ENCODE data around the gene TNFRSF11A.

DNA sequence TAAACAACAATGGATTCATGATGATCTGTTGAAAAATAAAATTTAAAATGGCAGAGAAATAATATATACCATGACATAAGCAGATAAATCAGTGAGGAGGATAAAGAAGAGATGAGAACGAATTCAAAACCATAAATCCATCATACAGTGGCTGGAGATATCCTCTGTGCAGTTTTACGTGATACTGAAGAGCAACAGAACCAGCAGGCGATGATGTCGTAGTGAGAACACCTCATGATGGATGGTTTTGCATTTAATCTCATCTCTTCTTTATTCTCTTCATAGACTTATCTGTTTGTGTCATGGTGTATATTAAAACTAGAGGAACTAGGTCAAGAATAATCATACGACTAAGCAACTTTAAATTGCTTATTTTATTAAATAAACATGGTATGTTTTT lies 56.3 kb downstream of the TNFRSF11A start:
- TF ChIP-seq CTCF (IDR thresholded peaks at IDR 0.05; ENCODE audit: poor library complexity) (no peak), EZH2 (IDR thresholded peaks at IDR 0.05; ENCODE audit: borderline replicate concordance) (no peak)

Data from hepatocyte (in vitro differentiated cells).